ENCODE data around the gene LGR6.

- TF ChIP-seq EP300 (IDR thresholded peaks at IDR 0.05) (no peak), CTCF (IDR thresholded peaks at IDR 0.05) (no peak), POLR2A (IDR thresholded peaks at IDR 0.05) (no peak)
Observed at GRCh38 chr1:202167708-202168415, 25.7 kb upstream of the LGR6 start.

All from gastroesophageal sphincter (tissue), 3 donors.